HepG2 (cell line): ENCODE measurements around the gene ABCA4. TPM values are rescaled to one million over a fixed set of nuclear protein-coding genes. Genes with fewer than 3 reads are reported as not detected.

Experiments used
- ATAC-seq: fragments of 200-7000 bp; cut with Tn5 transposase; 3 replicates; pipeline ENCODE4 v1.9.1; 2020; ENCODE audit warnings: mild to moderate bottlenecking, moderate library complexity
- BruUV-seq: library from RNA; stranded (reverse); fragments of 400-500 nt; replicated peaks from 2 replicates; lab custom pipeline; 2021; lab: Mats Ljungman, UMichigan
- CTCF ChIA-PET: fragments of 300-600 bp; formaldehyde crosslinking; extraction: SDS; loops from one replicate; lab custom pipeline; 2021; ENCODE audit warnings: low total read pairs, inconsistent platforms, low intra/inter-chr PET ratio; lab: Yijun Ruan, JAX
- POLR2A ChIA-PET: fragments of 350-600 bp; sonication (Branson Sonifier 250); formaldehyde crosslinking; loops from one replicate; lab custom pipeline; 2020; ENCODE audit warnings: antibody characterized with exemption, inconsistent platforms; lab: Yijun Ruan, JAX
- DNase-seq: peaks from one replicate; pipeline ENCODE4 v3.0.0-alpha.2; 2015; ENCODE audit warnings: low spot score
- FAIRE-seq: peaks from 3 replicates; lab custom pipeline; 2011; peaks lifted over from hg19 to GRCh38; lab: Jason Lieb, UNC
- H2AFZ ChIP-seq: one replicate; pipeline ENCODE4 v1.6.1; 2011; ENCODE audit warnings: low read length, inconsistent platforms
- H3K27ac ChIP-seq: fragments of 300-600 bp; 3 replicates; pipeline ENCODE4 v1.8.0; 2011; ENCODE audit warnings: mixed run types, mild to moderate bottlenecking, mixed read lengths, low read length, inconsistent platforms; ENCODE audit not compliant: insufficient read depth; ENCODE audit errors: extremely low read length
- H3K27me3 ChIP-seq, 2 experiments: fragments of 200-600 bp in 1 of 2; 2 replicates in 1 of 2; 3 replicates in 1 of 2; pipeline versions ENCODE4 v1.6.0 to v1.8.0; 2011; ENCODE audit warnings: low read length in 2 of 2, mild to moderate bottlenecking in 2 of 2, moderate library complexity in 2 of 2, inconsistent platforms in 1 of 2; ENCODE audit not compliant: insufficient read depth in 2 of 2, control insufficient read depth in 1 of 2
- H3K36me3 ChIP-seq, 2 experiments: fragments of 200-600 bp in 1 of 2; replicated peaks in 1 of 2; 2 replicates in 1 of 2; 3 replicates in 1 of 2; pipeline versions ENCODE4 v1.5.1 to v1.8.0; 2011; ENCODE audit warnings: low read length in 2 of 2, inconsistent platforms in 1 of 2; ENCODE audit not compliant: insufficient read depth in 2 of 2, control insufficient read depth in 1 of 2
- H3K4me1 ChIP-seq: 2 replicates; pipeline ENCODE4 v1.5.1; 2012; ENCODE audit warnings: low read length, inconsistent platforms; ENCODE audit not compliant: insufficient read depth
- H3K4me2 ChIP-seq: 2 replicates; pipeline ENCODE4 v1.6.0; 2011; ENCODE audit warnings: low read depth, low read length, inconsistent platforms
- H3K4me3 ChIP-seq, 3 experiments: fragments of 200-600 bp in 1 of 3; sonication (generic), shearing (Covaris generic) in 1 of 3; replicated peaks in 1 of 3; 2 replicates each; pipeline ENCODE4 v1.5.1; 2011 to 2016; ENCODE audit warnings: low read length in 3 of 3, inconsistent platforms in 2 of 3, low read depth in 2 of 3, mild to moderate bottlenecking in 2 of 3, control low read depth in 1 of 3, mixed read lengths in 1 of 3; ENCODE audit not compliant: insufficient read depth in 1 of 3
- H3K79me2 ChIP-seq: one replicate; pipeline ENCODE4 v1.6.1; 2011; ENCODE audit warnings: low read length, inconsistent platforms; ENCODE audit not compliant: insufficient read depth
- H3K9ac ChIP-seq: 2 replicates; pipeline ENCODE4 v1.6.0; 2011; ENCODE audit warnings: mild to moderate bottlenecking, low read depth, low read length, inconsistent platforms; ENCODE audit not compliant: insufficient read depth
- H3K9me3 ChIP-seq: 2 replicates; pipeline ENCODE4 v1.5.1; 2012; ENCODE audit warnings: mild to moderate bottlenecking, low read length
- H4K20me1 ChIP-seq: 2 replicates; pipeline ENCODE4 v1.6.0; 2011; ENCODE audit warnings: inconsistent platforms, mild to moderate bottlenecking, low read length, moderate library complexity; ENCODE audit not compliant: insufficient read depth
- JDP2 ChIP-seq: sonication (generic); formaldehyde crosslinking; IDR thresholded peaks from 2 replicates; pipeline ENCODE4 v1.8.1; 2022; ENCODE audit warnings: missing genetic modification reagents, borderline replicate concordance
- MTA1 ChIP-seq: sonication (generic); formaldehyde crosslinking; IDR thresholded peaks from 2 replicates; pipeline ENCODE4 v1.4.0; 2020; ENCODE audit warnings: missing genetic modification reagents, mild to moderate bottlenecking, borderline replicate concordance
- SMAD3 ChIP-seq: sonication (generic); formaldehyde crosslinking; IDR thresholded peaks from 2 replicates; pipeline ENCODE4 v1.4.0; 2020; ENCODE audit warnings: missing genetic modification reagents
- ZNF282 ChIP-seq: fragments of 450-650 bp; IDR thresholded peaks from 2 replicates; pipeline ENCODE4 v1.6.1; 2018; ENCODE audit not compliant: partially characterized antibody
- ZNF407 ChIP-seq: sonication (generic); formaldehyde crosslinking; IDR thresholded peaks from one replicate; pipeline ENCODE4 v1.5.1; 2020; ENCODE audit warnings: mild to moderate bottlenecking, missing genetic modification reagents; ENCODE audit errors: not compliant biosample characterization
- ZNF446 ChIP-seq: sonication (generic); formaldehyde crosslinking; IDR thresholded peaks from 2 replicates; pipeline ENCODE4 v1.5.0; 2020; ENCODE audit warnings: mild to moderate bottlenecking, missing genetic modification reagents
- WGBS: methylation state at CpG from one replicate; pipeline ENCODE4 v1.1.6; 2017; ENCODE audit warnings: low lambda C conversion rate; 5-methylcytosine and 5-hydroxymethylcytosine counted together
- in situ Hi-C: cut with HindIII; loops from 2 replicates; pipeline ENCODE4 v1.10.0; 2017; ENCODE audit warnings: low pct_unique_long_range_greater_than_20kb; ENCODE audit not compliant: extremely low pct_ligation_motif_present
- intact Hi-C: fragments of 100-400 bp; cut with micrococcal nuclease; formaldehyde crosslinking; loops from one replicate; pipeline ENCODE4 v1.10.0; 2022; ENCODE audit not compliant: unreplicated experiment
- polyA plus RNA-seq, 8 experiments: library from polyadenylated mRNA; depleted of rRNA in 3 of 8; stranded (reverse) in 7 of 8; unstranded in 1 of 8; fragments of >200 nt; fragmentation: Illumina TruSeq in 4 of 8; extraction: Trizol in 4 of 8; gene quantifications; 2 replicates each; pipeline versions ENCODE4 v1.2.1 to v1.2.3, GENCODE V29; 2011 to 2016; ENCODE audit warnings: low read depth in 4 of 8, missing spikeins in 1 of 8, mixed read lengths in 1 of 8; ENCODE audit not compliant: insufficient read depth in 1 of 8
- total RNA-seq, 5 experiments: library from RNA; depleted of rRNA; stranded (reverse); fragments of >200 nt; fragmentation: Illumina TruSeq; extraction: Trizol; gene quantifications; 2 replicates each; pipeline ENCODE4 v1.2.3, GENCODE V29; 2016; ENCODE audit warnings: low read depth in 1 of 5
- TF ChIP-seq, protein P1 (sequence below): sonication (generic); formaldehyde crosslinking; IDR thresholded peaks from 2 replicates; pipeline ENCODE4 v1.5.0; 2020; ENCODE audit warnings: mild to moderate bottlenecking, missing genetic modification reagents, moderate library complexity

The ABCA4 gene
- total and polyA plus RNA-seq, 2 of the 13 experiments (the other 11 are each of a cell fraction or from before 2014, with no cell fraction given) = 0.24 to 0.67 TPM

DNA sequence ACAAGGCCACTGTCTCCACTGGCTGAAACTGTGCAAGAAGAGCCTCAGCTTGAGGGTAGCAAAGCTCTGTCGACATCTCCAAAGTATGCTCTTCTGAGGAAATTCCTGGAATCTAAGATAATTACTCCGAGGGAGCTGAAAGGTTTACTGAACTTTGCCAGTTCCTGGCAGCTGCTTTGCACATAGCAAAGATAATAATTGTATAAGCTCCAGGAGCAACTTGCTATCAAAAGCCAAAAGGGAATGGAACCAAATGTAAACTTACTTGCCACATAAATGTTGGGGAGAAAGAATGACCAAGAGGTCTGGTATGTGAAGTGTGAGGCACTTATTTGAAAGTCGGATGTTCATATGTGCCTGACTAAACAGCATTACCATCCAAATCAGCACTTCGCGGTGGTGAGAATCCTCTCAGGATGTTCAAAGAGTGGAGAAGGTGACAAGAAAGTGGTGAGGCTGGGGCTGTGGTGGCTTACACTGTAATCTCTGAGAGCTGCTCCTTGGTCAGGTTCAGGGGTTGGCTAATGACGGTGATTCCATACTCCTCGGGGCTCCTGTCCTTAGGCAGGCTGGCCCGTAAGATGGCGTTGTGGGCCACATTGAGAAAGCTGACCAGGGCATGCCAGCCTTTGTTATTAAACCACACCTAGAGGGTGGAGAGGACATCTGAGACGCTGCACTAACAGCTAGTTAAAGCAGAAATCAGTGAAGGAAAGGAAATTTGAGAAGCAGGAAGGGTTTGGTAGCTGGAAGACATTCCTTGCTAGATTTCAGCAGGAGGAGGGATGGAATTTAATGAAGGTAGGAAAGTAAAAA, 100.0 kb downstream of the ABCA4 start:
- Histone ChIP-seq H4K20me1 (no peaks in the 10 kb centered on the region), H3K27me3 (peaks cover 0 to 20% of the 10 kb centered on the region in 2 experiments; a peak in 4 of 5 replicates), H3K9ac (no peak overlapping the region), H3K4me1 (peaks cover 44% of the 10 kb centered on the region), H2AFZ (no peak overlapping the region), H3K9me3 (no peaks in the 10 kb centered on the region), H3K79me2 (no peaks in the 10 kb centered on the region), H3K36me3 (no peaks in the 10 kb centered on the region), H3K4me2 (peak overlapping the region; percentile 69), H3K4me3 (peak overlapping the region in 1 of 3 experiments; percentile 25; a peak in 2 of 6 replicates), H3K27ac (no peak overlapping the region)
- WGBS = 14% methylated on average over 10 of the region's 10 CpGs
- ChIA-PET POLR2A (interaction anchor here (0.8 to 1.8 kb wide), 5 partner anchors 12 to 112 kb away, joined by 3 to 7 read pairs (median 4); no protein-coding TSS in a partner anchor), CTCF (no interaction called here)
- no TSS peak for BruUV-seq
- TF ChIP-seq SMAD3 (CRISPR knock-in tag) = no peak
- no peak for TF ChIP-seq ZNF407 (CRISPR knock-in tag)
- no peak for TF ChIP-seq MTA1 (CRISPR knock-in tag)
- no peak for TF ChIP-seq ZNF446 (CRISPR knock-in tag)
- no peak for TF ChIP-seq JDP2 (CRISPR knock-in tag)
- no peak for TF ChIP-seq ZNF282
- TF ChIP-seq, protein P1, sequence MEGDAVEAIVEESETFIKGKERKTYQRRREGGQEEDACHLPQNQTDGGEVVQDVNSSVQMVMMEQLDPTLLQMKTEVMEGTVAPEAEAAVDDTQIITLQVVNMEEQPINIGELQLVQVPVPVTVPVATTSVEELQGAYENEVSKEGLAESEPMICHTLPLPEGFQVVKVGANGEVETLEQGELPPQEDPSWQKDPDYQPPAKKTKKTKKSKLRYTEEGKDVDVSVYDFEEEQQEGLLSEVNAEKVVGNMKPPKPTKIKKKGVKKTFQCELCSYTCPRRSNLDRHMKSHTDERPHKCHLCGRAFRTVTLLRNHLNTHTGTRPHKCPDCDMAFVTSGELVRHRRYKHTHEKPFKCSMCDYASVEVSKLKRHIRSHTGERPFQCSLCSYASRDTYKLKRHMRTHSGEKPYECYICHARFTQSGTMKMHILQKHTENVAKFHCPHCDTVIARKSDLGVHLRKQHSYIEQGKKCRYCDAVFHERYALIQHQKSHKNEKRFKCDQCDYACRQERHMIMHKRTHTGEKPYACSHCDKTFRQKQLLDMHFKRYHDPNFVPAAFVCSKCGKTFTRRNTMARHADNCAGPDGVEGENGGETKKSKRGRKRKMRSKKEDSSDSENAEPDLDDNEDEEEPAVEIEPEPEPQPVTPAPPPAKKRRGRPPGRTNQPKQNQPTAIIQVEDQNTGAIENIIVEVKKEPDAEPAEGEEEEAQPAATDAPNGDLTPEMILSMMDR = peak; percentile 31
- DNase-seq (no peak), FAIRE-seq (no peak), ATAC-seq (peak; percentile 16; the same call in 1 of the 3 replicates)
- intact Hi-C loops = no loop called here
- in situ Hi-C loops = loop anchor here (10.0 kb wide), 1 partner anchor 444 kb away; no protein-coding TSS in a partner anchor
